SK-N-SH (cell line): ENCODE data around the gene RAB3B.

Experiments
- CTCF ChIP-seq: fragments of 200-600 bp; sonication (generic); IDR thresholded peaks from 2 replicates; pipeline ENCODE4 v1.6.1; 2017; ENCODE audit warnings: antibody characterized with exemption, mild to moderate bottlenecking, moderate library complexity
- EP300 ChIP-seq, 2 experiments: IDR thresholded peaks; 2 replicates each; pipeline versions ENCODE4 v1.4.0 to v1.6.1; 2012; ENCODE audit warnings: borderline replicate concordance in 1 of 2, low read depth in 1 of 2, low read length in 1 of 2
- EZH2phosphoT487 ChIP-seq: fragments of 200-600 bp; sonication (generic); IDR thresholded peaks from 2 replicates; pipeline ENCODE4 v1.6.1; 2017; ENCODE audit warnings: low read depth, mixed run types, mild to moderate bottlenecking, antibody characterized with exemption, moderate library complexity, borderline replicate concordance
- GABPA ChIP-seq: IDR thresholded peaks from 2 replicates; pipeline ENCODE4 v1.4.0; 2012; ENCODE audit warnings: low read depth, mild to moderate bottlenecking
- IRF3 ChIP-seq: fragments of 150-350 bp; IDR thresholded peaks from 2 replicates; pipeline ENCODE4 v1.6.1; 2016; ENCODE audit warnings: mild to moderate bottlenecking, low read depth, low read length
- JUND ChIP-seq: IDR thresholded peaks from 2 replicates; pipeline ENCODE4 v1.4.0; 2012
- MAX ChIP-seq: IDR thresholded peaks from 2 replicates; pipeline ENCODE4 v1.4.0; 2012; ENCODE audit warnings: low read depth
- MXI1 ChIP-seq: IDR thresholded peaks from 2 replicates; pipeline ENCODE4 v1.6.1; 2012; ENCODE audit warnings: mild to moderate bottlenecking, low read depth, low read length, improper control_type of control experiment
- NFIC ChIP-seq: IDR thresholded peaks from 2 replicates; pipeline ENCODE4 v1.4.0; 2012; ENCODE audit warnings: borderline replicate concordance
- RAD21 ChIP-seq: IDR thresholded peaks from 2 replicates; pipeline ENCODE4 v1.6.1; 2012; ENCODE audit warnings: mild to moderate bottlenecking, low read length
- TEAD4 ChIP-seq: IDR thresholded peaks from 2 replicates; pipeline ENCODE4 v1.4.0; 2012; ENCODE audit warnings: mild to moderate bottlenecking, borderline replicate concordance; ENCODE audit not compliant: insufficient read depth
- USF2 ChIP-seq: fragments of 150-350 bp; IDR thresholded peaks from 2 replicates; pipeline ENCODE4 v1.6.1; 2017; ENCODE audit warnings: antibody characterized with exemption, low read length, low read depth, borderline replicate concordance
- TF ChIP-seq, protein P1 (sequence below): IDR thresholded peaks from 2 replicates; pipeline ENCODE4 v1.6.1; 2012; ENCODE audit warnings: mild to moderate bottlenecking, low read depth, low read length, moderate library complexity

GRCh38 chr1:51945591-51945990, 44.9 kb downstream of the RAB3B start:
- TF ChIP-seq IRF3: no peak
- no peak for TF ChIP-seq CTCF
- TF ChIP-seq EP300 (IDR thresholded peaks at IDR 0.05; ENCODE audit: borderline replicate concordance in 1 of 2, low read depth in 1 of 2, low read length in 1 of 2): no peak
- TF ChIP-seq RAD21: no peak
- no peak for TF ChIP-seq TEAD4
- no peak for TF ChIP-seq EZH2phosphoT487
- TF ChIP-seq JUND: no peak
- TF ChIP-seq MAX: no peak
- TF ChIP-seq, protein P1, sequence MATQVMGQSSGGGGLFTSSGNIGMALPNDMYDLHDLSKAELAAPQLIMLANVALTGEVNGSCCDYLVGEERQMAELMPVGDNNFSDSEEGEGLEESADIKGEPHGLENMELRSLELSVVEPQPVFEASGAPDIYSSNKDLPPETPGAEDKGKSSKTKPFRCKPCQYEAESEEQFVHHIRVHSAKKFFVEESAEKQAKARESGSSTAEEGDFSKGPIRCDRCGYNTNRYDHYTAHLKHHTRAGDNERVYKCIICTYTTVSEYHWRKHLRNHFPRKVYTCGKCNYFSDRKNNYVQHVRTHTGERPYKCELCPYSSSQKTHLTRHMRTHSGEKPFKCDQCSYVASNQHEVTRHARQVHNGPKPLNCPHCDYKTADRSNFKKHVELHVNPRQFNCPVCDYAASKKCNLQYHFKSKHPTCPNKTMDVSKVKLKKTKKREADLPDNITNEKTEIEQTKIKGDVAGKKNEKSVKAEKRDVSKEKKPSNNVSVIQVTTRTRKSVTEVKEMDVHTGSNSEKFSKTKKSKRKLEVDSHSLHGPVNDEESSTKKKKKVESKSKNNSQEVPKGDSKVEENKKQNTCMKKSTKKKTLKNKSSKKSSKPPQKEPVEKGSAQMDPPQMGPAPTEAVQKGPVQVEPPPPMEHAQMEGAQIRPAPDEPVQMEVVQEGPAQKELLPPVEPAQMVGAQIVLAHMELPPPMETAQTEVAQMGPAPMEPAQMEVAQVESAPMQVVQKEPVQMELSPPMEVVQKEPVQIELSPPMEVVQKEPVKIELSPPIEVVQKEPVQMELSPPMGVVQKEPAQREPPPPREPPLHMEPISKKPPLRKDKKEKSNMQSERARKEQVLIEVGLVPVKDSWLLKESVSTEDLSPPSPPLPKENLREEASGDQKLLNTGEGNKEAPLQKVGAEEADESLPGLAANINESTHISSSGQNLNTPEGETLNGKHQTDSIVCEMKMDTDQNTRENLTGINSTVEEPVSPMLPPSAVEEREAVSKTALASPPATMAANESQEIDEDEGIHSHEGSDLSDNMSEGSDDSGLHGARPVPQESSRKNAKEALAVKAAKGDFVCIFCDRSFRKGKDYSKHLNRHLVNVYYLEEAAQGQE: no peak
- no peak for TF ChIP-seq NFIC
- no peak for TF ChIP-seq MXI1
- TF ChIP-seq GABPA: no peak
- TF ChIP-seq USF2: no peak
